ENCODE results near the gene PLEKHM1.
"Not testable (repeated sequence)": the region's sequence is repeated elsewhere in the genome, so short reads cannot be mapped to it uniquely, and the experiment has no call there.

Gene PLEKHM1

DNA sequence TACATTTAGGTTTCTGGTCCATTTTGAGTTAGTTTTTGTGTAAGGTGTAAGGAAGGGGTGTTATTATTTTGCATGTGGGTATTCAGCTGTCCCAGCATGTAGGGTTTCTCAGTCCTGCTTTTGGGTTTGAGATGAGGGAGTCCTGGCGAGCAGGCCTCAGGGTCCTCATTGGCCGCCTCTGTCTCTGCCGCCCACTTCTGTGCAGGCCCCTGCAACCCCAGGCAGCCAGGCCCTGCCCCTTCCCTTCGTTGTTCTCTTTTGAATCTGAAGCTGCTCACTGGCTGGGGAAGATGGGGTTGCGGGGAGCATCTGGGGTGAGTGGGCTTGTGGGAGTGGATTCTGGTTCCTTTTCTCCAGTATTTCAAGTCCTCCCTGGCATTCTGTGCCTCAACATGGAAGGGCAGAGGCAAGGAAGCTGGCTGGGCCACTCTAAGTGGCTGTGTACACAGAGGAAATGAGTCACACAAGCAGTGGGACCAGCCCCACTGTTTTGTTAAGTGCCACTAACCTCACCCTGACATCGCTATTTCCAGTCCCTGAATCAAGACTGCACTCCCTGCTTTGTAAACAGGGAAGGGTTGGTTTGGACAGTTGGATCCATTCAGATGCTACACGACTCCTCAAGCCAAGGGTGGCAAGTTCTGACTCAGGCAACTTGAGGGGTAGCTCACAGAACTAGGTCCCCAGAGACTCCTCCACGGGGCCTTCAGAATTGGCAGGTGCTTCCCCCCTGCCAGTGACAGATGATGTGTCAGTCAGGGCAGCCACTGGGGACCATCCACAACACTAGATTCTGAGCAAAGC lies 28.8 kb downstream of the PLEKHM1 start:
- DNase-seq: not testable (repeated sequence)

DNA sequence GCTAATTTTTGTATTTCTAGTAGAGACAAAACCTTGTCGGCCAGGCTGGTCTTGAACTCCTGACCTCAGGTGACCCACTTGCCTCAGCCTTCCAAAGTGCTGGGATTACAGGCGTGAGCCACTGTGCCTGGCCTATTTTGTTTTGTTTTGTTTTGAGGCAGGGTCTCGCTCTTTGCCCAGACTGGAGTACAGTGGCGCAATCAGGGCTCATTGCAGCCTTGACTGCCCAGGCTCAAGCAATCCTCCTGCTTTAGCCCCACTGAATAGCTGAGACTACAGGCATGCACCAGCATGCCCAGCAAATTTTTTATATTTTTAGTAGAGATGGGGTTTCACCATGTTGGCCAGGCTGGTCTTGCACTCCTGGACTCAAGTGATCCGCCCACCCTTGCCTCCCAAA lies 30.1 kb downstream of the PLEKHM1 start:
- DNase-seq: not testable (repeated sequence)

DNA sequence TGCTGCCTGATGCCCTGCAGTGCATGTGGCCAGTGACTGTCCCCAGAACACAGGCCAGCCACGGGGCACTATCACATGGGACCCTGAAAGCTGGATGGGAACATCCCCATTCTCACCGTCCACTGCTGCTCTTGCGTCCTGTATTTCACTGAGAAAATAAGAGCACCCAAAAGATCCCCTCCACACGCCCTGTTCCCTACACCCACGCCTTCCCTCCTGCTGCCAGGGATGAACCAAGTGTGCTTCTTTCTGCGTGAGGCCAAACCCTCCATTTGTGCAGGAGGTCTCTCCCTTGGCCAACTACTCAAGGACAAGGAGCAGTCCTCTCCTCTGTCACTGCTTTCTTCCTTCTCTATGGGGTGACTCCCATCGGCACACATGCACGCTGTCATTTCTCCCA lies 36.2 kb downstream of the PLEKHM1 start:
- DNase-seq: not testable (repeated sequence)

- DNase-seq: not testable (repeated sequence)
Measured at GRCh38 chr17:45453731-45454130, 36.8 kb downstream of the PLEKHM1 start.

- DNase-seq: not testable (repeated sequence)
Measured at GRCh38 chr17:45453225-45453534, 37.3 kb downstream of the PLEKHM1 start.

- DNase-seq: not testable (repeated sequence)
Measured at GRCh38 chr17:45452329-45453224, 37.9 kb downstream of the PLEKHM1 start.

- not testable (repeated sequence) for DNase-seq
Measured at GRCh38 chr17:45451660-45452059, 38.9 kb downstream of the PLEKHM1 start.

- no peak for DNase-seq
Measured at GRCh38 chr17:45451131-45451530, 39.4 kb downstream of the PLEKHM1 start.

GRCh38 chr17:45449708-45450329 lies 40.7 kb downstream of the PLEKHM1 start:
- DNase-seq: not testable (repeated sequence)

GRCh38 chr17:45449260-45449659 lies 41.3 kb downstream of the PLEKHM1 start:
- DNase-seq: not testable (repeated sequence)

DNA sequence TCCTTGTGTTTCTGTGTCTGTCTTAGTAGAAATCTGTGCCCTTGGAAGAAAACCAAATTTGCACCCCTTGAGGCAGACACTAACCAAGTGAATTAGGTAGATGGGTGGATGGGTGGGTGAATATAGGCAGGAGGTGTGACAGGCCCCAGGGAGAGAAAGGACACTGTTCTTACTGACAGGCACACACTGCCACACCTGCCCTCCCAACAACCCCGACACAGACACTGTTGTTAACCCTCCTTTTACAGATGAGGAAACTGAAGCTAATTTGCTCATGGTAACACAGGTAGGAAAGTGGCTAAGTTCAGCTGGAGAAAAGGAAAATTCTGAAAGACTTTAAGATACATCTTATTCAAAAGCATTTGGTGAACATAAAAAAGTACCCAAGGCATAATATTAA lies 42.0 kb downstream of the PLEKHM1 start:
- not testable (repeated sequence) for DNase-seq

DNA sequence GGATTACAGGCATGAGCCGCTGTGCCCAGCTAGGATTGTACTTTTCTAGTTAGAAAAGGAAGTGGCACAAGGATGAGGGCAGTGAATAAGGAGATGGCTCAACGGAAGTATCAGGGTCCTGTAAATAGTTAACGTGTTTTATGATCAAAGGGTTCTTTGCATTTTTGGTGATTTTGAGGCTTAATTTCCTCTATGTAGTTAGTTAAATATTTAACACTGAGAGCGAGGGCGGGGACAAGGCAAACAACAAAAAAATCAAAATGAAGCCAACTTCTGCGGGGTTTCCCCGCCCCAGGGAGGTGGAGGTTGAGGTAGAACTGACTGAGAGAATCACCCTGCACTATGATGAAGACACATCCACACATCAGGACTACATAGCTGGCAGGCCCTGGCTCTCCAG lies 42.5 kb downstream of the PLEKHM1 start:
- not testable (repeated sequence) for DNase-seq

GRCh38 chr17:45447650-45448049 lies 42.9 kb downstream of the PLEKHM1 start:
- DNase-seq: not testable (repeated sequence)

DNA sequence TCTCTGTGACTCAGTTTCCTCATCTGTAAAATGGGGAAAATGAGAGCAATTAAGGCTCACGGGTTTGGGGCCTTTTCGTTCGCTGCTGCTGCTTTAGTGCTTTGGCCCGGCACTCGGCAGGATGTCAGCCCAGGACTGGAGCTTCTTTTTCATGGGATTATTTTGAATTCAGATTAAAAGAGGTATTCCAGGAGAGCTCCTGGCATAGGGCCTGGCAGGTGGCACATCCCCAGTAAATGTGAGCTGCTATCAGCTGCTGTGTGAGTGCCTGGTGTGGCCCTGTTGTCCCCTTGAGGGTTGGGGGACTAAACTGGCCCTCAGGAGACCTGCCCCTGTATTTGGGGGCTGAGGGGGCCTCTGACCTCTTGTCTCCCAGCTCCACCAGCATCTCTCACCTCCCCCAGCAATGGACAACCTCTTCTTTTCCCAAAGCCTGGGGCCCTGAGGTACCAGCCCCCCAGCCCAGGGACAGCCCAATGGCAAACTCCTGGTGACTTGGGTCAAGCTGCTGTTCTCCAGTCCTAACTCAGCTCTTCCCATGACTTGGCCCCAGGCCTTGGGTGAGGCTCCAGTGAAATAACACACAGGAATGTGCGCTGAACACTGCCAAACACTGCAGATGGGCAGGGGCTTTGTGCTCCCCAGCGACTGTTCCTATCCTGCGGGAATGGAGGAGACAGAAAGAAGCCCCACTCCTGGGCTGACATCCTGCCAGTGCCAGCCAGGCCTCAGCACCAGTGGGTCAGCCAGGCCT lies 43.5 kb downstream of the PLEKHM1 start:
- not testable (repeated sequence) for DNase-seq

DNA sequence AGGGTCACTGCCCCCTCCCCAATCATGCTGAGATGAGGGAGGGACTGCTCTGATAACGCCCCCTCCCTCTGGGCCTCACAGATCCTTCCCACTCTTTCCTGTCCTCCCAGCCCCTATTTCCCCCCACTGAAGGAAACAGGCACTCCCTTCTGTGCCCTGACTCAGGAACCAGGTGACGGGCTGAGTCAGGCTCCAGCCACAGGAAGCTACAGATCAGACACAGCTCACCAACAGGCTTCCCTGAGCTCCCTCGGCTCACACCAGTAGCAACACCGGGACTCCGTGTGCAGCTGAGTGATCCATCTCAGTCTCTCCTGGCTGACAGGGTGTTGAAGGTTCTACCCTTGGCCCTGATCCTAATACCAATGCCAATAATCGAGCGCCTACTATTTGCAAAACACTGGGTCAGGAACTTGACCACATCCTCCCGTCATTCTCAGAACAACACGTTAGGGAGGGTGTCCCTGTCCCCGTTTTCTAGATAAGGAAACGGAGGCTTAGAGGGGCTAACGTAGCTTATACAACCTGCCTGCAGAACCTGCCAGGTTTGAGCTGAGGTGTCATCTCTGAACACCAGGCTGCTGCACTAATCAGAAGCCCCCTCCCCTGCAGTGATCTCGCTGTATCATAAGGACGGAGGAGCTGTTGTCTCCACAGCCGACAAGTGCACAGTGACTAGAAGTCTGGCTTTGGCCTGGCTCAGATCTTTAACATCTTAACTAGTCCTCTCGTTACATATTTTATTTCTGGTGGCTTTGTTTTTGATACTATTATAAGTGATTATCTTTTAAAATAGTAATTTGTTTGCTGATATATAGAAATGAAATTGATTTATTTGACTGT lies 44.4 kb downstream of the PLEKHM1 start:
- DNase-seq: not testable (repeated sequence)

GRCh38 chr17:45444856-45445820 lies 45.4 kb downstream of the PLEKHM1 start:
- DNase-seq: not testable (repeated sequence)

DNA sequence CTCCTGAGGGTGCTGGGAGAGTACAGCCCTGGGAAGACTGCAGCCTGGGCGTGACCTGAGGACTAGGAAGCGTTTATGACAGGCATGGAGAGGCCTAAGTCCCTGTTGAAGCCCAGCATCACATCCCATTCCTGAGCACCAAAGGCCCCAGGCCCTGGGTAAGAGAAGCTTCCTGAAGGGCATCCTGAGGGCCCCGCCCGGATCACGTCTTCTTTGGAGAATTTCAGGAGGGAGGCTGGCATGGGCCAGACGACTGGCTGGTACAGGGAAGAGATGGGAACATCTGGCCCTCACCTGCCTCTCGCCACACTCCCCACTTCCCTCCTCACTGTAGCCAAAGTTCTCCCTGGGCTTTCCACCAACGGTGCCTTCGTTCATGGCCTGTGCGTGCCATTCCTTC lies 46.2 kb downstream of the PLEKHM1 start:
- not testable (repeated sequence) for DNase-seq

DNA sequence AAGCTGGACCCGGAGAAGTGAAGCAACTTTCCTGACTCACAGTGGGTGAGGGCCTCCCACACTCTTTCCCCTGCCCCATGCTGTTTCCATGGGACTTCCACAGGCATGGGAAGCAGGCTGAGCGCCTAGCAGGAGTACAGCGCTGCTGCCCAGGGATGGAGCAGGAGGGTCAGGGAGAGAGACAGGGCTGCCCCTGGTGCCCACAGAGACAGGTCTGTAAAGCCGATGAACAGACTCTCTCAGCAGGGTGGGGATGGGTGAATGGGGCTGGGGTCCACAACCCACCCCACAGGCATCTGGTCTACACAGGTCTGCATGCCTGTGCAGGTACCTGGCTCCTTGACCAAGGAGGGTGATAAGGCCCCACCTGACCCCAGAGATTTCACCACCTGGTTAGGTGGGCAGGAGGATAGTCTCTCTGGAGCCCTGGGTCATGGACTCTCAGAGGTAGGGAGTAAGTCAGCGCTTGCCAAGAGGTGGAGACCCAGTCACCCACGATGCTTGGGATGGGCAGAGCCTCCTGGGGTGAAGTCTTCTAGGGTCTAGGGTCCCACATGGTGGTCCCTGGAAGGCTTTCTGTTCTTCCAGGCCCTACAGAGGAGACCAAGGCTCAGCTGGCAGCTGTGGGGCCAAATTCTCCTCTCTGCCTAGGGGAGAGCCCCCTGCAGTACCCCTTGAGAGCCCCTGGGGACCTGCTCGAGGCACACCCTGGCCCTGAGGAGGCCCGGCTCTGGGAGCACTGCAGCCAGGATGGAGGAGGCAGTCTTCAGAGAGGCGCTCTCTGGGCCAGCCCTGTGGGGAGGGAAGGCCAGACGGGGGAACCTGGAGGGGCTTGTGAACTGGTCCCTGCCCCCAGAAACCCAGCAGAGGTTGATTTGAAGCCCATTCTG lies 46.9 kb downstream of the PLEKHM1 start:
- DNase-seq: not testable (repeated sequence)

Data from NCI-H524 treated with DMSO at 0.1 percent for 48 hours (cell line).